HEK293T (cell line): Measurements from ENCODE around the gene LMF1.
"Not testable (repeated sequence)": the region's sequence is repeated elsewhere in the genome, so short reads cannot be mapped to it uniquely, and the experiment has no call there.

Experiments used
- BHLHE40 ChIP-seq: fragments of 450-650 bp; IDR thresholded peaks from 2 replicates; pipeline ENCODE4 v1.6.1; 2016; ENCODE audit warnings: mild to moderate bottlenecking, moderate library complexity, borderline replicate concordance
- FOXM1 ChIP-seq: fragments of 450-650 bp; IDR thresholded peaks from 2 replicates; pipeline ENCODE4 v1.6.1; 2017; ENCODE audit warnings: mild to moderate bottlenecking, borderline replicate concordance
- HDGF ChIP-seq: fragments of 450-650 bp; IDR thresholded peaks from 2 replicates; pipeline ENCODE4 v1.6.1; 2017; ENCODE audit warnings: antibody characterized with exemption, borderline replicate concordance
- L3MBTL2 ChIP-seq: fragments of 450-650 bp; conservative IDR thresholded peaks from 2 replicates; pipeline ENCODE4 v1.6.1; 2016; ENCODE audit warnings: mild to moderate bottlenecking
- PKNOX1 ChIP-seq: fragments of 450-650 bp; IDR thresholded peaks from 2 replicates; pipeline ENCODE4 v1.6.1; 2016
- SP1 ChIP-seq: fragments of 450-650 bp; IDR thresholded peaks from 2 replicates; pipeline ENCODE4 v1.6.1; 2017
- TARDBP ChIP-seq: fragments of 450-650 bp; IDR thresholded peaks from 2 replicates; pipeline ENCODE4 v1.6.1; 2016
- ZNF384 ChIP-seq: fragments of 450-650 bp; IDR thresholded peaks from 2 replicates; pipeline ENCODE4 v1.6.1; 2016

- not testable (repeated sequence) for TF ChIP-seq ZNF384, SP1, FOXM1, L3MBTL2, TARDBP, BHLHE40, PKNOX1, HDGF
Observed at GRCh38 chr16:950733-951573, 19.8 kb downstream of the LMF1 start.
